Esophagus (tissue), 2 donors: ENCODE measurements around the gene OR1N2. TPM values are rescaled to one million over a fixed set of nuclear protein-coding genes. Genes with fewer than 3 reads are reported as not detected.
"Not testable (repeated sequence)": the region's sequence is repeated elsewhere in the genome, so short reads cannot be mapped to it uniquely, and the experiment has no call there.

Experiments
- H3K27ac ChIP-seq, 2 donors: one replicate each; pipeline ENCODE4 v1.5.1; 2013; ENCODE audit warnings: low read depth in 2 of 2, mild to moderate bottlenecking in 2 of 2, inconsistent platforms in 1 of 2, low read length in 1 of 2, moderate library complexity in 1 of 2
- H3K27me3 ChIP-seq, 2 donors: one replicate each; pipeline ENCODE4 v1.6.1; 2013; ENCODE audit warnings: low read length in 2 of 2, control low read depth in 1 of 2, mild to moderate bottlenecking in 1 of 2; ENCODE audit not compliant: insufficient read depth in 2 of 2, control insufficient read depth in 1 of 2
- H3K36me3 ChIP-seq, 2 donors: one replicate each; pipeline ENCODE4 v1.6.1; 2013; ENCODE audit warnings: low read length in 1 of 2; ENCODE audit not compliant: control insufficient read depth in 2 of 2, insufficient read depth in 2 of 2
- H3K4me1 ChIP-seq, 2 donors: one replicate each; pipeline ENCODE4 v1.6.1; 2013; ENCODE audit warnings: low read length in 1 of 2; ENCODE audit not compliant: control insufficient read depth in 2 of 2, insufficient read depth in 2 of 2
- H3K4me3 ChIP-seq, 2 donors: one replicate each; pipeline ENCODE4 v1.5.1; 2013; ENCODE audit warnings: low read length in 2 of 2, mild to moderate bottlenecking in 2 of 2, low read depth in 1 of 2, moderate library complexity in 1 of 2
- H3K9me3 ChIP-seq, 2 donors: one replicate each; pipeline ENCODE4 v1.6.1; 2013; ENCODE audit warnings: mild to moderate bottlenecking in 2 of 2, low read depth in 1 of 2, low read length in 1 of 2, moderate library complexity in 1 of 2; ENCODE audit not compliant: control insufficient read depth in 2 of 2, insufficient read depth in 1 of 2
- WGBS, 2 donors: extraction: QIAGEN DNeasy Blood & Tissue Kit; methylation state at CpG; one replicate each; pipeline ENCODE4 v1.1.7; 2013; 5-methylcytosine and 5-hydroxymethylcytosine counted together
- polyA plus RNA-seq, 2 donors: library from polyadenylated mRNA; stranded (reverse); fragments of 200-250 nt; gene quantifications; one replicate each; pipeline ENCODE4 v1.2.3, GENCODE V29; 2013
- donor health status: healthy with polysubstance abuse.
- donor health status: Bipolar disorder and iron deficiency.

Gene OR1N2
- polyA plus RNA-seq: not detected

GRCh38 chr9:122552812-122553211 lies at the start of gene OR1N2:
OR1N2 (plus strand) TSS chr9:122553112; CDS start chr9:122553212, 100 bp downstream.
- no peaks in the 10 kb centered on the region for H3K4me1 ChIP-seq
- H3K27me3 ChIP-seq: no peaks in the 10 kb centered on the region
- WGBS, 2 donors: 57 to 75% methylated on average over 2 of the region's 2 CpGs
- H3K4me3 ChIP-seq: no peak within 1 kb of the TSS
- H3K36me3 ChIP-seq: no peaks in the 10 kb centered on the region
- no peaks in the 10 kb centered on the region for H3K9me3 ChIP-seq
- H3K27ac ChIP-seq: no peak within 1 kb of the TSS

- H3K4me1 ChIP-seq: no peaks in the 10 kb centered on the region
- H3K4me3 ChIP-seq: no peak overlapping the region
- 30 to 32% methylated on average over 2 of the region's 2 CpGs for WGBS, 2 donors
- peaks cover 0 to 2% of the 10 kb centered on the region in 2 donors for H3K27me3 ChIP-seq
- H3K36me3 ChIP-seq: no peaks in the 10 kb centered on the region
- no peaks in the 10 kb centered on the region for H3K9me3 ChIP-seq
- H3K27ac ChIP-seq: no peak overlapping the region
Measured at GRCh38 chr9:122506964-122507363, 45.9 kb upstream of the OR1N2 start.

GRCh38 chr9:122510502-122510901 lies 42.4 kb upstream of the OR1N2 start, which contains the start of gene OR1J2:
OR1J2 (plus strand) TSS chr9:122510802; CDS start chr9:122510802, 0 bp downstream.
- H3K9me3 ChIP-seq: no peaks in the 10 kb centered on the region
- H3K36me3 ChIP-seq: no peaks in the 10 kb centered on the region
- H3K27me3 ChIP-seq: peaks cover 0 to 2% of the 10 kb centered on the region in 2 donors
- WGBS, 2 donors: 73 to 84% methylated on average over 6 of the region's 6 CpGs
- H3K27ac ChIP-seq: no peak within 1 kb of the TSS
- no peak within 1 kb of the TSS for H3K4me3 ChIP-seq
- H3K4me1 ChIP-seq: no peaks in the 10 kb centered on the region

GRCh38 chr9:122518226-122518625 lies 34.7 kb upstream of the OR1N2 start:
- no peaks in the 10 kb centered on the region for H3K36me3 ChIP-seq
- H3K27me3 ChIP-seq: peaks cover 0 to 2% of the 10 kb centered on the region in 2 donors
- H3K27ac ChIP-seq: no peak overlapping the region
- H3K9me3 ChIP-seq: peaks cover 0 to 2% of the 10 kb centered on the region in 2 donors
- no peaks in the 10 kb centered on the region for H3K4me1 ChIP-seq
- 49 to 56% methylated on average over 2 of the region's 2 CpGs for WGBS, 2 donors
- no peak overlapping the region for H3K4me3 ChIP-seq

GRCh38 chr9:122518841-122519240 lies 34.1 kb upstream of the OR1N2 start, which contains the start of gene OR1J4:
OR1J4 (plus strand) TSS chr9:122519141; CDS start chr9:122519141, 0 bp downstream.
- Histone ChIP-seq H3K4me3 (no peak within 1 kb of the TSS), H3K27ac (no peak within 1 kb of the TSS)
- 78 to 79% methylated on average over 4 of the region's 4 CpGs for WGBS, 2 donors

GRCh38 chr9:122519376-122519775 lies 33.5 kb upstream of the OR1N2 start:
- WGBS, 2 donors: 91 to 96% methylated on average over 3 of the region's 3 CpGs
- H3K27me3 ChIP-seq: peaks cover 0 to 2% of the 10 kb centered on the region in 2 donors
- H3K36me3 ChIP-seq: no peaks in the 10 kb centered on the region

More at GRCh38 chr9:122518841-122519240, 34.1 kb upstream of the OR1N2 start, which contains the start of gene OR1J4:
- no peaks in the 10 kb centered on the region for H3K36me3 ChIP-seq
- no peaks in the 10 kb centered on the region for H3K4me1 ChIP-seq
- H3K9me3 ChIP-seq: peaks cover 0 to 2% of the 10 kb centered on the region in 2 donors
- peaks cover 0 to 2% of the 10 kb centered on the region in 2 donors for H3K27me3 ChIP-seq

GRCh38 chr9:122526602-122527001 lies 26.3 kb upstream of the OR1N2 start:
- Histone ChIP-seq H3K27ac (no peak overlapping the region), H3K27me3 (no peaks in the 10 kb centered on the region), H3K9me3 (no peaks in the 10 kb centered on the region), H3K4me1 (no peaks in the 10 kb centered on the region), H3K36me3 (no peaks in the 10 kb centered on the region), H3K4me3 (no peak overlapping the region)
- WGBS, 2 donors: 82% methylated on average over 10 of the region's 10 CpGs

More at GRCh38 chr9:122519376-122519775, 33.5 kb upstream of the OR1N2 start:
- H3K4me1 ChIP-seq: no peaks in the 10 kb centered on the region
- no peak overlapping the region for H3K4me3 ChIP-seq
- peaks cover 0 to 2% of the 10 kb centered on the region in 2 donors for H3K9me3 ChIP-seq
- H3K27ac ChIP-seq: no peak overlapping the region

- WGBS, 2 donors: 92 to 96% methylated on average over 3 of the region's 3 CpGs
- no peak within 1 kb of the TSS for H3K4me3 ChIP-seq
Measured at GRCh38 chr9:122527193-122527592, 25.7 kb upstream of the OR1N2 start, which contains the start of gene OR1N1. OR1N1 (minus strand) TSS chr9:122527293; CDS start chr9:122527293, 0 bp downstream.

GRCh38 chr9:122531157-122531556 lies 21.8 kb upstream of the OR1N2 start:
- H3K27me3 ChIP-seq, H3K4me1 ChIP-seq, H3K36me3 ChIP-seq, H3K9me3 ChIP-seq, H3K27ac ChIP-seq, H3K4me3 ChIP-seq: not testable (repeated sequence)
- 58 to 61% methylated on average over 4 of the region's 4 CpGs for WGBS, 2 donors

More at GRCh38 chr9:122527193-122527592, 25.7 kb upstream of the OR1N2 start, which contains the start of gene OR1N1:
- Histone ChIP-seq H3K4me1 (no peaks in the 10 kb centered on the region), H3K36me3 (no peaks in the 10 kb centered on the region), H3K27me3 (no peaks in the 10 kb centered on the region), H3K9me3 (no peaks in the 10 kb centered on the region), H3K27ac (no peak within 1 kb of the TSS)

GRCh38 chr9:122536134-122536533 lies 16.8 kb upstream of the OR1N2 start:
- Histone ChIP-seq H3K4me3 (no peak overlapping the region), H3K27me3 (no peaks in the 10 kb centered on the region), H3K36me3 (no peaks in the 10 kb centered on the region), H3K27ac (no peak overlapping the region), H3K9me3 (no peaks in the 10 kb centered on the region), H3K4me1 (no peaks in the 10 kb centered on the region)
- WGBS, 2 donors: 86 to 95% methylated on average over 1 of the region's 1 CpG
